Choroid plexus epithelial cell (primary cell): ENCODE data around the gene NMBR.

Experiments
- DNase-seq: peaks from one replicate; pipeline ENCODE4 v3.0.0-alpha.2; 2010; ENCODE audit warnings: low read depth
- H3K4me3 ChIP-seq: 2 replicates; pipeline ENCODE4 v1.5.1; 2011; ENCODE audit warnings: low read depth, mild to moderate bottlenecking, control low read depth, low read length, moderate library complexity
- CTCF ChIP-seq: conservative IDR thresholded peaks from 2 replicates; pipeline ENCODE4 v1.5.1; 2011; ENCODE audit warnings: low read depth, mild to moderate bottlenecking, control low read depth, inconsistent platforms, low read length, moderate library complexity

Gene NMBR

GRCh38 chr6:142185641-142186040, 38.7 kb upstream of the NMBR start:
- no peak overlapping the region for H3K4me3 ChIP-seq
- no peak for TF ChIP-seq CTCF
- DNase-seq, result no peak

- no peak for TF ChIP-seq CTCF
- DNase-seq, result no peak
- no peak overlapping the region for H3K4me3 ChIP-seq
Observed at GRCh38 chr6:142184307-142184706, 37.4 kb upstream of the NMBR start.

- DNase-seq, result no peak
- TF ChIP-seq CTCF, result no peak
- H3K4me3 ChIP-seq, result no peak overlapping the region
Observed at GRCh38 chr6:142183351-142183750, 36.4 kb upstream of the NMBR start.

GRCh38 chr6:142182004-142182403, 35.1 kb upstream of the NMBR start:
- H3K4me3 ChIP-seq, result no peak overlapping the region
- no peak for TF ChIP-seq CTCF
- no peak for DNase-seq

GRCh38 chr6:142178129-142178528, 31.2 kb upstream of the NMBR start:
- no peak for TF ChIP-seq CTCF
- no peak overlapping the region for H3K4me3 ChIP-seq
- no peak for DNase-seq

GRCh38 chr6:142174703-142175102, 27.8 kb upstream of the NMBR start:
- H3K4me3 ChIP-seq, result no peak overlapping the region
- no peak for DNase-seq
- no peak for TF ChIP-seq CTCF

GRCh38 chr6:142173980-142174379, 27.1 kb upstream of the NMBR start:
- H3K4me3 ChIP-seq, result no peak overlapping the region
- DNase-seq, result no peak
- no peak for TF ChIP-seq CTCF
